ENCODE data around the gene GALK2. TPM values are rescaled to one million over a fixed set of nuclear protein-coding genes. Genes with fewer than 3 reads are reported as not detected.
"Not testable (repeated sequence)": the region's sequence is repeated elsewhere in the genome, so short reads cannot be mapped to it uniquely, and the experiment has no call there.

Gene GALK2
- total RNA-seq, 1 experiment from 2014 or later, result 44.2 TPM

DNA sequence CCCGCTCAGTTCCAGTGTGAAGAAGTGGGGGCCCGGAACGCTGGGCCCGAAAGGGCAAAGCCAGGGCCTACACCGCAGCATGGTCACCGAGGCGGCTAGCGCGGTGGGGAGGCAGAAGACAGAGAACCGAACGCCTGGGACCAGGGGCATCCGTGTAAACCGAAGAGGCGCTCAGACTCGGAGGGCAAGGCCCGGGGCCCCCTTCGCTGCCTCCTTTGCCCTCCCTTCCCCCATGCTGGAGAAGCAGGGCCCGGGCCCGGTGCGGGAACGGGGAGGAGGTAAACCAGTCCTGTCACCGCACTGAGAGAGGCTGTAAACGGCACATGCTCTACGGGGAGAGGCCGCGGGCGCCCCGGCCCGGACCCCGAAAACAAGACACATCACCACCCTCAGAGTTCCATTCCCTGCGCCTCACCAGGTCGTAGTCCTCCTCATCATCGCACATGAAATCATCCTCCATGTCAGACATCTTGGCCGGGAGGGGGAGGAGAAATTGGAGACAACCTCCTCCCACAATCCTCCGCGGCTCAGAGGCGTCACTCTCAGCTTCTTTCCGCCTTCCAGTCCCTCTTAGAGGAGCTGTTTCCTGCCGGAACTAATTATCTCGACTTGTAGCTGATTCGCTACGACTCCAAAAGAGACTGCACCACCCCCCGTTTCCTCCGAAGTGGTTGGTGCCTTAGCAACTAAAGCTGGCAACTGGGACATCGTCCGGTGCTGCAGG lies 14.8 kb upstream of the GALK2 start, which contains the start of gene COPS2:
COPS2 (minus strand) TSS at position 490 of the 724 bp plus-strand sequence; CDS start at position 469, 21 bp downstream.
- in situ Hi-C loops (cut with HindIII; ENCODE audit: low pct_unique_long_range_greater_than_20kb, low sequenced_read_pairs), result no loop called here
- DNase-seq (ENCODE audit: low read depth), result peak; percentile 97

DNA sequence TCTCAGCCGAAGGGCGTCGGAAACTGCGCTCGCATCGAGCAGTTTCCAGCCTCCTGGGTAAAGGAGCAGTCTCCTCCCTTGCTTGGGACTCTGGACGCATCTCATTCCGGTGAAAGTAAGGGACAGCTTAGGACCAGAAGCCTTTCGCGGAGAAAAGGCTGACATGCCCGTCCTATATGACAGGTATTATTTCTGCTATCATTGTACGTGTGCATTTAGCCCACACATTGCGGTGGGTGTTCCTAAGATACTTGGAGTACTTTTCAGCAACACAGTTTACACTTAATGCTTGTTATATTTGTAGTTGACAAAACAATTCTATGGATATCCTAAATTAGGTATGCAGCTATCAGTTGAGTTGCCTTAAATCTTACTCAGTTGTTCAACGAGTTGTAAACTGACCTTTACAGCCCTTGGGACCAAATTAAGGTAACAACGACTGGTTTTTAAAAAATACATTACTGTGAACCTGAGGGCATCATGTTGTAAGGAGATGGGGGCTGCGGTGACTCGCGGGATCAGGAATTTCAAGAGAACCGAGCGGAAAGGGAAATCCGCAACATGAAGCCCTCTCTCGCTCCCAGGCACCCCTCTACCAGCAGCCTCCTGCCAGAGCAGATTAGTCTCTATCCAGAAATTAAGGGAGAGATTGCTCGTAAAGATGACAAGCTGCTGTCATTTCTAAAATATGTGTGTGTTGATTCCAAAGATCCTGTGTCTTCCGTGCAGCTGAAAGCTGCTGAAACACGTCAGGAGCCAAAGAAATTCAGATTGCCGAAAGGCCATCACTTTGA lies 14.0 kb upstream of the GALK2 start:
- in situ Hi-C loops (cut with HindIII; ENCODE audit: low pct_unique_long_range_greater_than_20kb, low sequenced_read_pairs), result no loop called here
- no peak for DNase-seq (ENCODE audit: low read depth)

DNA sequence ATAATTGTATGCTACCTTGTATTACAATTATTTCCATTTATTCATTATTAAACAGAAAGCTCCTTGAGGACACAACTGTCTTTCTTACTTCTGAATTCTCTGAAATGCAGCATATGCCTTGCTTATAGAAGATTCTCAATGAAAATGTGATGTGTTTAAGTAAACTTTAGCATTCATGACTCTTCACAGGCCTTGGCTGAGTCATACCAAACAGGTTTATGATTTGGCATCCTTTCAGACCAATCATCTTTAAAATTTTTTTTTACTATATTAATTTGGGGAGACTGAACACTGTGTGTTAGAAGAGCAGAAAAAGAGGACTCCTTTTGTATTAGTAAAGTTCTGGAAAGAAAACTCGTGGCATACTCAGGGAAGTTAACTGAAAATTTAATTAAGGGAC lies 6.4 kb upstream of the GALK2 start:
- in situ Hi-C loops (cut with HindIII; ENCODE audit: low pct_unique_long_range_greater_than_20kb, low sequenced_read_pairs), result no loop called here
- no peak for DNase-seq (ENCODE audit: low read depth)

DNA sequence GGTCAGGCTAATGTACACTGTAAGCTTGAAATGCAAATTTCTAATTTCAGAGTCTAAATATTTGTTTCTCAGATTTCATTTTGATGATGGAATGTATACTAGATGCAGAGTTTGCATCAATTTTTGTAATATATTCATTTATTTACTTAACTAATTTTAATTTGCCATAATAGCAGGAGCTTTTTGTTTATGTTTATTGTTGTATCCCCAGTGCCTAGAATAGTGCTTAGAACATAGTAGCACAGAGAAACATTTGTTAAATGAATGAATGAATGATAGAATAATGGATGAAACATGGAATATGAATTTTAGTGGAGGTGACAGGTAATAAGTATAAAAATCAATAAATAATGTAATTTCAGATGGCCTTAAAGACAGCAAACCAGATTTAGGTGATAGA lies 5.2 kb upstream of the GALK2 start:
- no peak for DNase-seq (ENCODE audit: low read depth)
- in situ Hi-C loops (cut with HindIII; ENCODE audit: low pct_unique_long_range_greater_than_20kb, low sequenced_read_pairs), result no loop called here

DNA sequence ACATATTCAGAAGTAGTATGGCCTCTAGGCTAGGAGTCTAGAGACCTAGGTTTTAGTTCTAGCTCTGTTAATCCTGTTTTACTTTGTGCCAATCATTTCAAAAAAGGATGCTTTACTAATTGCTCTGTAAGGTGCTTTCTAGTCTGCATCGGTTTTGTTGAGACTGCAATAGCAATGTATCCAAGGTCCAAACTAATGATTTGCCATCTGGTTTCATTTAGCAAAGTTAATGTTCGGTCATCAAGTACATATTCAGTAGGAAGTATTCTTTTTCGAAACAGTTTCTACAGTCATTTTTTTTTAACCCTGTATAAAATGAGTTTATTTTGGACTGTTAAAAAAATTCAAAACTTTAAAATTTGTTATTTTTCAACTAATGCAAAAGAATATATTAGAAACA lies 2.0 kb upstream of the GALK2 start:
- in situ Hi-C loops (cut with HindIII; ENCODE audit: low pct_unique_long_range_greater_than_20kb, low sequenced_read_pairs), result no loop called here
- DNase-seq (ENCODE audit: low read depth), result no peak

DNA sequence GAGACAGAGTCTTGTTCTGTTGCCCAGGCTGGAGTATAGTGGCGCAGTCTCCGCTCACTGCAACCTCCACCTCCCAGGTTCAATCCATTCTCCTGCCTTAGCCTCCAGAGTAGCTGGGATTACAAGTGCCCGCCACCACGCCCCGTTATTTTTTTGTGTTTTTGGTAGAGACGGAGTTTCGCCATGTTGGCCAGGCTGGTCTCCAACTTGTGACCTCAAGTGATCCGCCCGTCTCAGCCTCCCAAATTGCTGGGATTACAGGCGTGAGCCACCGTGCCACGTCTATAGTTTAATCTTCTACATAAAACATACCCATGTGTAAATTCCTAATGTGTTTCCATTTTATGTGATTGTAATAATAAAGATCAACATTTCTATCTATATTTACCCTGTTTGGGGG lies 1.7 kb downstream of the GALK2 start:
- no peak for DNase-seq (ENCODE audit: low read depth)
- in situ Hi-C loops (cut with HindIII; ENCODE audit: low pct_unique_long_range_greater_than_20kb, low sequenced_read_pairs), result no loop called here

DNA sequence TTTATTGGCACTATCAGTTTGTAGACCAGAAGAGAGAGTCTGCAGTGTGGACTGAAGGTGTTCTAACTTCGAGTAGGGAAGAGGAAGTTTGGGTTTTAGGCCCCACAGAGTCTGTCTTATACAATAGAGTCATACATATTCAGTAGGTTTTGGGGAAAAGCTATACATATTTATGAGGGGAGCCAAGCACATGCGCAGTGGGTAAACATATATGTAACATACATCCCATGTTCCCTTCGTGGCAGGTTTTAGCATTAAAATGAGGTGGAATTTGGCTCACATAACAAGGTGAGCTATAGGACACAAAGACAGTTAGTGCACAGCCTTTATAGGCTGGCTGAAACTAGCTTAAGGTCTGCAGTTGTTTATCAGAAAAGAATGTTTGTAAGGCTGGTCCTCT lies 4.9 kb downstream of the GALK2 start:
- in situ Hi-C loops (cut with HindIII; ENCODE audit: low pct_unique_long_range_greater_than_20kb, low sequenced_read_pairs), result no loop called here
- no peak for DNase-seq (ENCODE audit: low read depth)

DNA sequence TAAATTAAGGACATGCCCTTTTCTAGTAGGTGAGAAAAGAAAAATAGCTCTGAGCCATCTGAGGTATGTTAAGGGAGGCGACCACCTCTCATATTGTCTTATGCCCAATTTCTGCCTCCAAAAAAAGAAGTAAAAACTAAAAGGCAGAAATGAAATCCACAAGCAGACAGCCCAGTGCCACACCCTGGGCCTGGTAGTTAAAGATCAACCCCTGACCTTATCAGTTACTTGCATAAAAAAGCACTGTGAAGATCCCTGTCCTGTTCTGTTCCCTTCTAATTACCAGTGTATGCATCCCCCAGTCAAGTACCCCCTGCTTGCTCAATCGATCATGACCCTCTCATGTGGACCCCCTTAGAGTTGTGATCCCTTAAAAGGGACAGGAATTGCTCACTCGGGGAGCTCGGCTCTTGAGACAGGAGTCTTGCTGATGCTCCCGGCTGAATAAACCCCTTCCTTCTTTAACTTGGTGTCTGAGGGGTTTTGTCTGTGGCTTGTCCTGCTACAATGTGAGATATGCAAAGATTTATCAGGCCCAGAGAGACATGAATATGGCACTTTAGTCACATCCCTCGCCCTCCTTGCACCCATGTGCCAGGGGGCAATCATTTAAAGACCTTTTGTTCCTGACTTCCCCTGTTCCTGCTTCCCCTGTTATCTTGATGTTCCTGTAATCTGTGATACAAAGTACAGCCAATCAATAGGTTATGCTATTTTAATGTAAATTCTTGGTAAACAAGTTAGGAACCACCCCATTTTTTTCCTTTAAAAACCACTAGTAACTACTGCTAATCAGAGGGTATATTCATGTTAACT lies 5.7 kb downstream of the GALK2 start:
- in situ Hi-C loops (cut with HindIII; ENCODE audit: low pct_unique_long_range_greater_than_20kb, low sequenced_read_pairs), result not testable (repeated sequence)
- peak; percentile 22 for DNase-seq (ENCODE audit: low read depth)

DNA sequence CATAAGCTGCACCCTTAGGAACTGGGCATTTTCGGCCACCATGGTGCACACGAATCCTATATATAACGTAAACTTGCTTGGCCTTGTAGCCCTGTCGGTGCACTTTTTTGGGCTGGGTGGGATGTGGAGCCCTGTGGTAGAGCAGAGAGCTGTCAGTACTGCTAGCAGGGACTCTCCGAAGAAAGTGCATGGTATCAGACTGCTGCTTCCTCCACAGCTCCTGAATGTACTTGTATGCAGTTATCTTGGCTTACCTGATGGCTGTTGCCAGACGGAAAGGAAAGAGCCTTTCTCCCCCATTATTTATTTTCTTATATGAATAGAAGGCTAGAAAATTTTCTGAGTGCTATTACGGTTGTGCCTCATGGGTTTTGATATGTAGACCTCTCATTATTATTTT lies 8.4 kb downstream of the GALK2 start:
- DNase-seq (ENCODE audit: low read depth), result no peak
- in situ Hi-C loops (cut with HindIII; ENCODE audit: low pct_unique_long_range_greater_than_20kb, low sequenced_read_pairs), result no loop called here

DNA sequence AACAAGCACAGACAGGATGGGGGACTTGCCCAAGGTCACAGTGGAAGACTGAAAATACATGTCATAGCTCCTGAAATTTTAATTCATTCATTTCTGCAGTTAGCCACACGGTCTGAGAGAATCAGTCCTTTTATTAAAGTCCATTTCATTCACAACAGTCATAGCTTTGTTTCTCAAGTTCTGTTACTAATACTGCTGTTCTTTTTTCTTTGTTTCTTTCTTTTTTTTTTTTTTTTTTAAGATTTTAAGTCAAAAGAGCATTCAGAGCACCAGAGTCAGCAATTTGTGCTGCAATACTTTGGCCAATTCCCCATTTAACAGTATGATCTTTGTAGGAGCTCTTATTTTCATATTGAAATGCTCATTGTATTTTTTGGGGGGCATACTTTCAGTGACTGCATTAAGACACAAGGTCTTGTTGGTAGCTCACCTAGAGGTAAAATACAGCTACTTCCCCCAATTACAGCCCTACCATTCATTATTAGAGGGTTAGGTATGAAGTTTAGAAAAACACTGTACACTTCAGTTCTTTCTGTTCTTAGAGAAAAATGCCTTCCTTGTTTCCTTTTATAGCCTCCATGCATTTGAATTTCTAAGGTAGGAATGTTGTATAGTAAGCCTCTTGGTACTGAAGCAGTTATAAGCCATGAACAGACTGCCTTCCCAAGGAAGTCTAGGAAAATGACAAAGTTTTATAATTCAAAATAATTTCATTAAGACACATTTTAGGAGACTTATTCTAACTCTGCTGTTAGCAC lies 9.6 kb downstream of the GALK2 start:
- DNase-seq (ENCODE audit: low read depth), result no peak
- in situ Hi-C loops (cut with HindIII; ENCODE audit: low pct_unique_long_range_greater_than_20kb, low sequenced_read_pairs), result no loop called here

DNA sequence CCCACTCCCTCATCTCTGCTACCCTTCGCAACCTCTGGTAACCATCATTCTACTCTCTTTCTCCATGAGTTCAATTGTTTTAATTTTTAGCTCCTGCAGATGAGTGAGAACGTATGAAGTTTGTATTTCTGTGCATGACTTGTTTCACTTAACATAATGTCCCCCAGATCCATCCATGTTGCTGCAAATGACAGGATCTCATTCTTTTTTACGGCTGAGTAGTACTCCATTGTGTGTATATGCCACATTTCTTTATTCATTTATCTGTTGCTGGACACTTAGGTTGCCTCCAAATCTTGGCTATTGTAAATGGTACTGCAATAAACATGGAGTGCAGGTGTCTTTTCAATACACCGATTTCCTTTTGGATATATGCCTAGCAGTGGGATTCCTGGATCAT lies 12.1 kb downstream of the GALK2 start:
- no peak for DNase-seq (ENCODE audit: low read depth)
- in situ Hi-C loops (cut with HindIII; ENCODE audit: low pct_unique_long_range_greater_than_20kb, low sequenced_read_pairs), result no loop called here

DNA sequence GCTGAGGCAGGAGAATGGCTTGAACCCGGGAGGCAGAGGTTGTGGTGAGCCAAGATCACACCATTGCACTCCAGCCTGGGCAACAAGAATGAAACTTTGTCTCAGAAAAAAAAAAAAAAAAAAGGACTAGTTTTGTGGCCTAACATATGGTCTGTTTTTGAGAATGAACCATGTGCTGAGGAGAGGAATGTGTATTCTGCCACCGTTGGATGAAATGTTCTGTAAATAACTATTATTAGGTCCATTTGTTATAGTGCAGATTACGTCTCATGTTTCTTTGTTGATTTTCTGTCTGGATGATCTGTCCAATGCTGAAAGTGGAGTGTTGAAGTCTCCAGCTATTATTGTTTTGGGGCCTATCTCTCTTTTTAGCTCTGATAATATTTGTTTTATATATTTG lies 13.7 kb downstream of the GALK2 start:
- DNase-seq (ENCODE audit: low read depth); in situ Hi-C loops (cut with HindIII; ENCODE audit: low pct_unique_long_range_greater_than_20kb, low sequenced_read_pairs): not testable (repeated sequence)

DNA sequence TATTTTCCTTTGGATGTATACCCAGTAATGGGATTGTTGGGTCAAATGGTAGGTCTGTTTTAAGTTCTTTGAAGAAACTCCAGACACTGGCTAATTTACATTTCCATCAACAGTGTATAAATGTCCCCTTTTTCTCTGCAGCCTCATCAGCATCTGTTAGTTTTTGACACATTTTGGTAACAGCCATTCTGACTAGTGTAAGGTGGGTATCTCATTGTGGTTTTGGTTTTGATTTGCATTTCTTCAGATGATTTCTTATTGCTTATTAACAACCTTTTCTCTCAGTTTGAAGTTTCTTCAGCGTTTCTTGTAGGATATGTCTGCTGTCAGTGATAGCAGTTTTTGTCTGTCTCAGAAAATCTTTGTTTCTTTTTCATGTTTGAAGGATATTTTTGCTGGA lies 15.4 kb downstream of the GALK2 start:
- in situ Hi-C loops (cut with HindIII; ENCODE audit: low pct_unique_long_range_greater_than_20kb, low sequenced_read_pairs), result no loop called here
- no peak for DNase-seq (ENCODE audit: low read depth)

DNA sequence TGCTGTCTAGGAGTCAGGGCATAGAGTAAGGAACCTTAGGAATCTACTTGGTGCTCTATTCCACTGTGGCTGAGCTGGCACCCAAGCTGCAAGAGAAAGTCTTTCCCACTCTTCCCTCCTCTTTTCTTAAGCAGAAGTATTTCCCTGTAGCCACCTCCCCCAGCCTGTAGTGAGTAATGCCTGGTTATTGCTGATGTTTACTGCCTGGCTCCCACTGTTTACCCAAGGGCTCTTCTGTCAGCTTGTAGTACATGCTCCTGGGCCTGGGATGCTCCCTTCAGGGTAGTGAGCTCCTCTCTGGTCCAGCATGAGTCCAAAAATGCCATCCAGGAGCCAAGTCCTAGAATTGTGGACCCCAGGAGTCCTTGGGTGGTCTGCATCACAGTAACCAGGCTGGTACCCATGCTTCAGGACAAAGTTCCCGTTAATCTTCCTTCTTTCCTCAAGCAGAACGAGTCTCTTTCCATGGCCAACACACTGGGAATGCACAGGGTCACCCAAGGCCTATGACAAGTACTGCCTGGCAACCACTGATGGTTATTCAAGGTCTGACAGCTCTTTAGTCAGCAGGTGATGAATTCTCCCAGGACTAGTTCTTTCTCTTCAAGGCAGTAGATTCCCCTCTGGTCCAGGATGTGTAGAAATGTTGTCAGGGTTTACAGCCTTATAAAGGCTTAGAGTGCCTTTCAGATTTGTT lies 17.6 kb downstream of the GALK2 start:
- in situ Hi-C loops (cut with HindIII; ENCODE audit: low pct_unique_long_range_greater_than_20kb, low sequenced_read_pairs), result no loop called here

DNA sequence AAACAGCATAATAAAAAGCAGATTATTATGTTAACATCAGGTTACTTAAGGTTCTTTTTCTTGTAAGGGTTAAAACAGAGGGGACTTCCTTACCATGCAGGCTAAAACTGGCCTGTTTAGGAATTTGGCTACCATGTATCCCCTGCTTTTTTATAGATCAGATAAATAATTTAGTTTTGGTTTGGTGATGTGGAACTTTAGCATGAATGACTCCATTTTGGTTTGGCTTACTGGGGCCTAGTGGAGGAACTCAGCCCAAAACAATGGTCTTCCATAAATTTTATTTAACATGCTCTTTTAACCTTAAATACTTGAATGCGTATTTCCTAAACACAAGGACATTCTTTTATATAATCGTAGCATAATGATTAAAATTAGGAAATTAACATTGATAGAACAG lies 18.9 kb downstream of the GALK2 start:
- in situ Hi-C loops (cut with HindIII; ENCODE audit: low pct_unique_long_range_greater_than_20kb, low sequenced_read_pairs), result no loop called here
- DNase-seq (ENCODE audit: low read depth), result no peak

More for the DNA sequence above, 17.6 kb downstream of the GALK2 start:
- no peak for DNase-seq (ENCODE audit: low read depth)

DNA sequence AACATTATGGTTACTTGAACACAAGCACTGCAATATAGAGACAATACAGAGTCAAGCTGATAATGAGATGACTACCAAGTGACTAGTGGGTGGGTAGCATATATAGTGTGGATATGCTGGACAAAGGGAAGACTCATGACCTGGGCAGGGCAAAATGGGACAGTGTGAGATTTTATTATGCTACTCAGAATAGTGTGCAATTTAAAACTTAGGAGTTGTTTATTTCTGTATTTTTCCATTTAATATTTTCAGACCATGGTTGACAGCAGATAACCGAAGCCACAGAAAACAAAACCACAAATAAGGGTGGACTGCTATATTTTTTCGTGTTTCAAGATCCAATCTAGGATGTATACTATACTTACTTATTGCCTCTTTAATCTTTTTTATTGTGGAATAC lies 19.6 kb downstream of the GALK2 start:
- in situ Hi-C loops (cut with HindIII; ENCODE audit: low pct_unique_long_range_greater_than_20kb, low sequenced_read_pairs), result no loop called here
- DNase-seq (ENCODE audit: low read depth), result no peak

DNA sequence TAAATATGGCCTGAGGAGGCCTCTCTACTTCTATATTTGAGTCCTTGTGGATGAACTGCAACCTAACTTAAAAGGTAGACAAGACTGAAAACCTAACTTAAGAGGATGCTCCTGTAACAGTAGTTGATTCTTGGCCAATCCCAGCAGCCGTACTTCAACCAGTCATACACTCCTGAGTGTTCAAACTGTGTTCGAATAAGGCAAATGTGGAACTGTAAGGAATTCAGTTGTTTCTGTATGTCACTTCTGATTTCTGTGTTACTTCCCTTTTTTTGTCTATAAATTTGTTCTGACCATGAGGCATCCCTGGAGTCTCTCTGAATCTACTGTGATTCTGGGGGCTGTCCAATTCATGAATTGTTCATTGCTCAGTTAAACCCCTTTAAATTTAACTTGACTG lies 20.5 kb downstream of the GALK2 start:
- in situ Hi-C loops (cut with HindIII; ENCODE audit: low pct_unique_long_range_greater_than_20kb, low sequenced_read_pairs), result no loop called here

DNA sequence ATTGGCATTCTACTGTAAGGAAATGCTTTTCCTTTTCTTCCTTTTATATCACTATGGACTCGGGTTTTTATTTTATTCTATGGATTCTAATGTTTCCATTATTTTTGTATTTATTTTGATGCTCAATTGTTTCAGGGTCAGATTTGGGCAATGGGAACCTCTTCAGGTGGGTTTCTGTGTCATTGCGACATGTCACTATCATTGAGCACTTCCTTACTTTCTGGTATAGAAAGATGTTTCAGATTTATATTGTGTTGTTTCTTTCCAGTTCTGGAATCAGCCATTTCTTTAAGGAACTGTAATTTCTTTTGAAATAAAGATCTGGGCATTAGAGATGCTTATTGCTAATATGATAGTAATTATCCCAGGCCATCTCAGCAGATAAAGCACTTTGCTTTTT lies 21.8 kb downstream of the GALK2 start:
- in situ Hi-C loops (cut with HindIII; ENCODE audit: low pct_unique_long_range_greater_than_20kb, low sequenced_read_pairs), result no loop called here
- no peak for DNase-seq (ENCODE audit: low read depth)

More for the DNA sequence above, 20.5 kb downstream of the GALK2 start:
- no peak for DNase-seq (ENCODE audit: low read depth)

All from Caki2 (cell line).